ENCODE measurements around the gene PSORS1C1. TPM values are rescaled to one million over a fixed set of nuclear protein-coding genes. Genes with fewer than 3 reads are reported as not detected.

PSORS1C1 gene
- total and polyA plus RNA-seq, 5 donors: 1.4 to 6.5 (median 4.5) TPM

- no peak overlapping the region for H3K4me3 ChIP-seq (ENCODE audit: low read length)
- H3K27me3 ChIP-seq (ENCODE audit: control insufficient read depth, insufficient read depth): no peaks in the 10 kb centered on the region
- WGBS: 96% methylated on average over 12 of the region's 12 CpGs
- H3K27ac ChIP-seq (ENCODE audit: low read length): no peak overlapping the region
- DNase-seq (no peak), ATAC-seq (no peak)
- H3K4me1 ChIP-seq (ENCODE audit: control insufficient read depth, insufficient read depth, low read length): peaks cover 22% of the 10 kb centered on the region
- intact Hi-C loops (cut with DNase I): no loop called here
- H3K9me3 ChIP-seq (ENCODE audit: control insufficient read depth, low read length): no peaks in the 10 kb centered on the region
Observed at GRCh38 chr6:31115941-31116560, 1.5 kb downstream of the PSORS1C1 start.

- ATAC-seq (peak; percentile 9 to 20), DNase-seq (peak in 2 of 3 donors; percentile 54 to 70)
- Histone ChIP-seq H3K27me3 (ENCODE audit: control insufficient read depth, insufficient read depth) (no peaks in the 10 kb centered on the region), H3K4me3 (ENCODE audit: low read length) (peak overlapping the region; percentile 27), H3K4me1 (ENCODE audit: control insufficient read depth, insufficient read depth, low read length) (peaks cover 22% of the 10 kb centered on the region), H3K27ac (ENCODE audit: low read length) (peak overlapping the region; percentile 64), H3K9me3 (ENCODE audit: control insufficient read depth, low read length) (no peaks in the 10 kb centered on the region)
- intact Hi-C loops (cut with DNase I): no loop called here
- 57% methylated on average over 19 of the region's 19 CpGs for WGBS
Observed at GRCh38 chr6:31116661-31117385, 2.2 kb downstream of the PSORS1C1 start.

DNA sequence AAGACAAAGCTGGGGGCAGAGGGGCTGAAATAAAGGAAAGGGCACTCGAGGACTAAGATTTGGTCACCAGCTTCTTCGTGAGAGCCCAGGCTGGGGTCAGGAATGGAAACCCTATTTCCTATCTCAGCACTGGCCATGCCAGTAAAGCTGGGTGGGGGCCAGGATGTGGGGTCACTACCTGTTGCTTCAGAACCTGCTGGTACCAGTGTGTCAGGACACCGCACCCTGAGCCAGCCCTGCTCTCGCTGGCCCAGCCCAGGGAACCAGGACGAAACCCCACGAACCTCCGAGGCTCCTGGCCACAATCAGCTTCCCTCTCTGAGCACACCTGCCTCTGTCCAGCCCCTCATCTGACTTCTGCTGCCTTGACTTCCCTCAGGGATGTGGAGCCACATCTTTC, 3.6 kb downstream of the PSORS1C1 start:
- no peak for ATAC-seq
- intact Hi-C loops (cut with DNase I): no loop called here
- Histone ChIP-seq H3K4me3 (ENCODE audit: low read length) (no peak overlapping the region), H3K4me1 (ENCODE audit: control insufficient read depth, insufficient read depth, low read length) (peaks cover 25% of the 10 kb centered on the region), H3K9me3 (ENCODE audit: control insufficient read depth, low read length) (no peaks in the 10 kb centered on the region), H3K27ac (ENCODE audit: low read length) (no peak overlapping the region), H3K27me3 (ENCODE audit: control insufficient read depth, insufficient read depth) (no peaks in the 10 kb centered on the region)
- DNase-seq: no peak
- 87% methylated on average over 7 of the region's 7 CpGs for WGBS

GRCh38 chr6:31120151-31120915, 5.7 kb downstream of the PSORS1C1 start, which contains the start of gene CDSN:
TSS of gene CDSN (minus strand) at chr6:31120446. CDS start at chr6:31120419, 27 bp downstream.
- no peaks in the 10 kb centered on the region for H3K27me3 ChIP-seq (ENCODE audit: control insufficient read depth, insufficient read depth)
- H3K4me1 ChIP-seq (ENCODE audit: control insufficient read depth, insufficient read depth, low read length): peaks cover 13% of the 10 kb centered on the region
- no peak for ATAC-seq
- no peak for DNase-seq
- H3K9me3 ChIP-seq (ENCODE audit: control insufficient read depth, low read length): no peaks in the 10 kb centered on the region
- no peak within 1 kb of the TSS for H3K27ac ChIP-seq (ENCODE audit: low read length)
- H3K4me3 ChIP-seq (ENCODE audit: low read length): no peak within 1 kb of the TSS
- WGBS: 87% methylated on average over 26 of the region's 26 CpGs
- intact Hi-C loops (cut with DNase I): no loop called here

DNA sequence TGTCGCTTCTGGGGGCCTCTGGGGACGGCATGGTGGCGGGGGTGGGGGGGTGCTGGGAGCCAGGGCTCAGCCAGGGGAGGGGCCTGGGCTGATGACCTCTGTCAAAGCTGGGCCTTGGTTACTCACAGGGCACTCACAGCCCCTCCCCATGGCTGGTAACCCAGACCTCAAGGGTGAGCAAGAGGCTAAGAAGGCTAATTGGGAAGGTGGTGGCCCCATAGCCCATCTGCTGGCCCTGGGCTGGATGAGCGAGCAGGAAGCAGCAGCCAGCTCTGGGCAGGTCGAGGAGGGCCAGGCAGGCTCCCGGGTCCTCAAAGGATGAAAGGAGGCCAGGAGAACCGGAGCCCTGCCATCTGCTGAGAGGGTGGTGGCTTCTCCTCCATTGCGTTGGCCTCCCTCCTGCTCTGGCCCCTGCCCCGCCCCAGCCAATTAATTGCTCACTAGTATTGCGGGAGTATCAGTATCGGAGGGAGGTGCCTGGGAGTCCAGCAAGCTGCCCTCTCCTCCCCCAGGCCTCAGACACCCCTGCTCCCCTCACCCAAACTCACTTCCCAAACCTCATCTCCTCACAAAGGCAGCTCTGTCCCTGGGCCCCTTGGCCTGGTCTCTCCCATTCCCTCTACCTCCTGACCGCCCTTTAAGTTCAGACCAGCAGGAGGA, 6.7 kb downstream of the PSORS1C1 start:
- Histone ChIP-seq H3K9me3 (ENCODE audit: control insufficient read depth, low read length) (no peaks in the 10 kb centered on the region), H3K4me1 (ENCODE audit: control insufficient read depth, insufficient read depth, low read length) (peaks cover 17% of the 10 kb centered on the region), H3K4me3 (ENCODE audit: low read length) (no peak overlapping the region), H3K27ac (ENCODE audit: low read length) (no peak overlapping the region), H3K27me3 (ENCODE audit: control insufficient read depth, insufficient read depth) (no peaks in the 10 kb centered on the region)
- ATAC-seq (no peak), DNase-seq (no peak)
- intact Hi-C loops (cut with DNase I): no loop called here
- WGBS: 91% methylated on average over 12 of the region's 12 CpGs

DNA sequence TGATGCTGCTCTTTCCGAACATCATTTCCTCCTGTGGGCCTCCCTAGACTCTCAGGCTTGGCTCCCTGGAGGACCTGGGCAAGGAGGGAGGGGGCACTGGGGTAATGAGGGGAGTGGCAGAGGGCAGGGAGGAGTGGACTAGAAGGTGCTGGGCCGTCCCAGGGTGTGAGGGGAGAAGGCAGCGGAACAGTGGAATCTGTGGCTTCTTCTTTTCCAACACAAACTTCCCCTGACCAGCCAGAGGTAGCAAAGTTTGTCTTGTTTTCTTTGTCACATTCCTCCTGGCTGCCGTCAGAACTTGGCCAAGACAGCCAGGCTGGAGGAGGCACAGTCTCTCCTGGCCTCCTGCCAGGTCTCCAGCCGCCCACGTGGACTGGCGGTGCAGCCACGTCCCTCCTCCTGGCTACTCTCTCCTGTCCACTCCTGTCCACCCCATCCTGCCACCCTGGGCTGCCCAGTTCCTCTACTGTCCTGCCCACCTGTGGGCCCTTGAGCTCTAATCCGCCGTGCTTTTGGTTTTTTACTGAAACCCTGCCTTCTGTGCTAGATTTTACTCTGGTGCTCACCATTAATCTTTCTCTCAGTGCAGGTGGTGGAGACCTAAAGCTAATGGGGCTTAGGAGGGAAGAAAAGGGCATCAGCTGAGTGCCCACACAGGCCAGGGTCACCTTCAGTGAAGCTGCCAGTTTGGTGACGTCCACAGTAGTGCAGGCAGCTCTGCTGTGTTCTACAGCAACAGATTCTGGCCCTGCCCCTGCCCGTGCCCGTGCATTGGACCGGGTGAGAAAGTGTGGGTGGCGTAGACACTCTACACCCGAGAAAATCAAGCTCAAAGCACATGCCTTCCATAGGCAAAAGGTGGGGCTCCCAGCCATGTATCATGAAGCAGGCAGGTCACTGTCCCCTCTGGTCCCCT, 8.4 kb downstream of the PSORS1C1 start:
- peak; percentile 65 to 68 for ATAC-seq
- intact Hi-C loops (cut with DNase I): no loop called here
- Histone ChIP-seq H3K27me3 (ENCODE audit: control insufficient read depth, insufficient read depth) (no peaks in the 10 kb centered on the region), H3K27ac (ENCODE audit: low read length) (peak overlapping the region; percentile 66), H3K4me1 (ENCODE audit: control insufficient read depth, insufficient read depth, low read length) (peaks cover 17% of the 10 kb centered on the region), H3K4me3 (ENCODE audit: low read length) (no peak overlapping the region), H3K9me3 (ENCODE audit: control insufficient read depth, low read length) (no peaks in the 10 kb centered on the region)
- DNase-seq: peak; percentile 85 to 93 (median 89)
- WGBS: 37% methylated on average over 16 of the region's 16 CpGs

DNA sequence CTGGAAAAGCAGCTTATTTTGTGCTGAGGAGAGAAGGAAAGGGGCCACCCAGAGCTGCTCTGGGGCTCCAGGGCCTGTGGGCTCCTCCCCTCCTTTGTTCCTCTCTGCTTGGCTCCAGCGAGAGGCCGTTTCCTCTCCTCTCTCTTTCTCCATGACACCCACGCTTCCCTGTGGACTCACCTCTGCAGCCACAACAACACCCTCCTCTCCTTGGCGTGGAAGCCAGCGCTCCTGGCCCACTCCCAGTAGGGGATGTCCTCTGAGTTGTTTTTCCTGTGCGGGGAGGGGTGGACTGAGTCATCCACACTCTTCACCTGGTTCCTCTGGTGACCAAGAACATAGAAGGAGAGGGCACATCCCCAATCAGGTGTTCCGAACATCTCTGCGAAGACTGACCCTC, 10.6 kb downstream of the PSORS1C1 start:
- peak overlapping the region; percentile 75 for H3K27ac ChIP-seq (ENCODE audit: low read length)
- no peak overlapping the region for H3K4me3 ChIP-seq (ENCODE audit: low read length)
- H3K27me3 ChIP-seq (ENCODE audit: control insufficient read depth, insufficient read depth): no peaks in the 10 kb centered on the region
- H3K4me1 ChIP-seq (ENCODE audit: control insufficient read depth, insufficient read depth, low read length): peaks cover 17% of the 10 kb centered on the region
- H3K9me3 ChIP-seq (ENCODE audit: control insufficient read depth, low read length): no peaks in the 10 kb centered on the region
- WGBS: 43% methylated on average over 8 of the region's 8 CpGs
- intact Hi-C loops (cut with DNase I): loop anchor here in 1 of 4 donors (5.0 kb wide), 1 partner anchor 237 kb away; no protein-coding TSS in a partner anchor
- DNase-seq: peak in 2 of 3 donors; percentile 48 to 78
- ATAC-seq: peak; percentile 23 to 37

DNA sequence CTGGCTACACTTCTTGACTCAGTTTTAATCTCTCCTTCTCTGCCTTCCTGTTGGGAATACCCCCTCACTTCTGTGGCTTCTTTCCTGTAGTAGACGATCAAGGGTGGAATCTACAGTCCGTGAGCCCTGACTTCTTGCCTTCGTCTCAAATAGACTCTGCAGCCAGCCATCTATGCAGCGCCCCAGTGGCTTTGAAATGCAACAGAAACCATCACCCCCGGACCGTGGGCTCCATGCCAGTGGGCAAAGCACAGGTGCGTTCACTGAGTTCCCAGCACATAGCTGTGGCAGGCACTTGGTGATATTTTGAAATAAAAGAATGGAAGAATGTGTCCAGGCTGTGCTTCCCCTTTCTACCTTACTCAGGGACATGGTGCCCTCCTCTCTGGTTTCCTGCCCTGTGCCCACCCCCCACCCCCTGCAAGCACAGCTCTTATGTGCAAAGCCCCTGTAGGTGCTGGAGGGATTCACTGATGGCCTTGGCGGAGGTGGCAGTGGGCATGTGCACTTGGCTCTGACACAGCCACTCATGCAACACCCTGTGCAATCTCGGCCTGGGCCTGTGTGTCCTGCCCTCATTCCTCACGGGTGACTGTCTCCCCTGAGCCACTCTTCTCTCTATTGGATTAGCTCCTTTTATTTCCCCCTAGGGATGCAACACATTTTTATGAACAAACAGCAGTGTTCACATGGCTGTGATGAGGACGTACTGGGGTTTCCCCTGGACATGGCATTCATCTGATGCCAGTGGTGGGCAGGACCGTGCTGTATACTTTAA, 11.2 kb downstream of the PSORS1C1 start:
- intact Hi-C loops (cut with DNase I): loop anchor here in 1 of 4 donors (5.0 kb wide), 1 partner anchor 237 kb away; no protein-coding TSS in a partner anchor
- 54% methylated on average over 12 of the region's 12 CpGs for WGBS
- H3K4me3 ChIP-seq (ENCODE audit: low read length): no peak overlapping the region
- peak overlapping the region; percentile 93 for H3K27ac ChIP-seq (ENCODE audit: low read length)
- DNase-seq (peak in 1 of 3 donors; percentile 83), ATAC-seq (peak; percentile 52 to 57)
- H3K27me3 ChIP-seq (ENCODE audit: control insufficient read depth, insufficient read depth): no peaks in the 10 kb centered on the region
- H3K4me1 ChIP-seq (ENCODE audit: control insufficient read depth, insufficient read depth, low read length): peaks cover 17% of the 10 kb centered on the region
- H3K9me3 ChIP-seq (ENCODE audit: control insufficient read depth, low read length): no peaks in the 10 kb centered on the region

DNA sequence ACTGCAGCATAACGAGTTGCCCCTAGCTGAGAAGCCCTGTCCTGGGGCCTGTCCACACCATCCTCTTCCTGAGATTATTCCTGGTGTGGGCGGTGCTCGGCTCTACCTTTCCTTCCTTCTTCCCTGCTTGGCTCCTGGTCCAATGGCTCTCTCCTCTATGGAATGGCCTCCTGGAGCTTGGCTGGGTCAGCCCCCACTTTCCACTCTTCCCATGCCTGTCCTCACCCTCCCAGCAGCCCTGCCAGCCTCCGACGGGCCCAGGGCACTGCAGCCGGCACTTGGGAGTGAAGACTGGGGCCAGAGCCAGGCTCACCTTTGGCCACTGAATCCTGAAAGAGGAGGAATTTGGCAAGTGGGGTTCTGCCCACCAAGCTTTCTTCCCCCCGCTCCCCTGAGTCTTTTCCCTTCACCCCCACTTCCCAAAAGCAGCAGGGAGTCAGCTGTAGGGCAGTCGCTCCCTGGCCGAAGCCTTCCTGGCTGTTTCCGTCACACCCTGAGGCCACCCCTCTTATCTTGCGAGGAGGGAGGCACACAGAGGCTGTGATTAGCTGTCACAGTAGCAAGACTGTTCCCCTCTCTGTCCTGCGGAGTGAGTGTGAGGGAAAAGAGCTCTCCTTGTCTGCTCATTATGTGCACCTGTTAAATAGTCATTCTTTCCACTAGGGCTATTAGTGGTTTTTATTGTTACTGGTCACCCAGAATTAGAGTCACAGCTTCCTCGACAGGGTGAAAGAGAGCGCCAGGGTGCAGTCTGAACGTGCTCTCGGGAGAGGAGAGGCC, 12.0 kb downstream of the PSORS1C1 start:
- no peaks in the 10 kb centered on the region for H3K27me3 ChIP-seq (ENCODE audit: control insufficient read depth, insufficient read depth)
- WGBS: 50% methylated on average over 16 of the region's 16 CpGs
- ATAC-seq (peak; percentile 48 to 65), DNase-seq (no peak)
- no peaks in the 10 kb centered on the region for H3K9me3 ChIP-seq (ENCODE audit: control insufficient read depth, low read length)
- intact Hi-C loops (cut with DNase I): loop anchor here in 1 of 4 donors (5.0 kb wide), 1 partner anchor 236 kb away; no protein-coding TSS in a partner anchor
- peak overlapping the region; percentile 93 for H3K27ac ChIP-seq (ENCODE audit: low read length)
- no peak overlapping the region for H3K4me3 ChIP-seq (ENCODE audit: low read length)
- H3K4me1 ChIP-seq (ENCODE audit: control insufficient read depth, insufficient read depth, low read length): peaks cover 17% of the 10 kb centered on the region

All from right cardiac atrium (tissue), 5 donors.